Measurements from ENCODE around the gene RREB1. TPM values are rescaled to one million over a fixed set of nuclear protein-coding genes. Genes with fewer than 3 reads are reported as not detected.

RREB1 gene
- total RNA-seq, 2 donors from 2014 or later: 58.4 to 71.0 TPM

DNA sequence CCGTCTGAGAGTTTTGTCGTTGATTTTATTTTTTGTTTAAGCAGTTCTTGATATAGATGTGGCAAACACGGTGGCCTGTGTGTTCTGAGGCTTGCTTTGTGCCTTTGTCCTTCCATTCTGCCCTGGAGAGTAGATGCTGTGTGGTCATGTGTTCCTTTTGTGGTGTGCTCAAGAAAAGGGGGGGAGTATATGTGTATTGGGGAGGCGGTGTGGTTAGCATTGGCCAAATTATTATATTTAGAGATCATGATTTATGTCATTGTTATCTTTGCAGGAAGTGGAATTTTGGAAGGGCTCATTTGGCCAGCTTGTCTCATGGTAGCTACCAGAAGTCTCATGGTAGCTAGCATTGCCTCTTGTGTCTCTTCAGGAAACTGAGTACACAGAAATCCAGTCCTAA lies 16.4 kb downstream of the RREB1 start:
- Histone ChIP-seq H3K4me1 (replicated peaks) (no peaks in the 10 kb centered on the region), H3K4me3 (no peak overlapping the region)
- WGBS: 71% methylated on average over 4 of the region's 4 CpGs

GRCh38 chr6:7124636-7125035 lies 16.9 kb downstream of the RREB1 start:
- intact Hi-C loops (cut with DNase I): no loop called here
- no peak for DNase-seq (ENCODE audit: low spot score)
- WGBS: 56% methylated on average over 2 of the region's 2 CpGs
- no peak overlapping the region for H3K4me3 ChIP-seq
- no peaks in the 10 kb centered on the region for H3K27me3 ChIP-seq (replicated peaks; ENCODE audit: insufficient read depth)
- no peaks in the 10 kb centered on the region for H3K36me3 ChIP-seq
- no peaks in the 10 kb centered on the region for H3K4me1 ChIP-seq (replicated peaks)
- TF ChIP-seq CTCF (IDR thresholded peaks at IDR 0.05) (no peak), POLR2A (IDR thresholded peaks at IDR 0.05) (no peak), POLR2AphosphoS5 (IDR thresholded peaks at IDR 0.05) (no peak)
- H3K9me3 ChIP-seq: no peaks in the 10 kb centered on the region
- H3K27ac ChIP-seq: no peak overlapping the region

More for the DNA sequence above, 16.4 kb downstream of the RREB1 start:
- no peaks in the 10 kb centered on the region for H3K27me3 ChIP-seq (replicated peaks; ENCODE audit: insufficient read depth)
- no peaks in the 10 kb centered on the region for H3K36me3 ChIP-seq
- intact Hi-C loops (cut with DNase I): no loop called here
- DNase-seq (ENCODE audit: low spot score): no peak
- no peaks in the 10 kb centered on the region for H3K9me3 ChIP-seq
- no peak overlapping the region for H3K27ac ChIP-seq
- no peak for TF ChIP-seq POLR2AphosphoS5 (IDR thresholded peaks at IDR 0.05)
- no peak for TF ChIP-seq POLR2A (IDR thresholded peaks at IDR 0.05)
- no peak for TF ChIP-seq CTCF (IDR thresholded peaks at IDR 0.05)

GRCh38 chr6:7125290-7125689 lies 17.5 kb downstream of the RREB1 start:
- DNase-seq (ENCODE audit: low spot score): no peak
- Histone ChIP-seq H3K4me3 (no peak overlapping the region), H3K27ac (no peak overlapping the region), H3K9me3 (no peaks in the 10 kb centered on the region), H3K27me3 (replicated peaks; ENCODE audit: insufficient read depth) (no peaks in the 10 kb centered on the region), H3K36me3 (no peaks in the 10 kb centered on the region), H3K4me1 (replicated peaks) (no peaks in the 10 kb centered on the region)
- intact Hi-C loops (cut with DNase I): no loop called here
- no peak for TF ChIP-seq CTCF (IDR thresholded peaks at IDR 0.05)
- WGBS: 80% methylated on average over 1 of the region's 1 CpG

DNA sequence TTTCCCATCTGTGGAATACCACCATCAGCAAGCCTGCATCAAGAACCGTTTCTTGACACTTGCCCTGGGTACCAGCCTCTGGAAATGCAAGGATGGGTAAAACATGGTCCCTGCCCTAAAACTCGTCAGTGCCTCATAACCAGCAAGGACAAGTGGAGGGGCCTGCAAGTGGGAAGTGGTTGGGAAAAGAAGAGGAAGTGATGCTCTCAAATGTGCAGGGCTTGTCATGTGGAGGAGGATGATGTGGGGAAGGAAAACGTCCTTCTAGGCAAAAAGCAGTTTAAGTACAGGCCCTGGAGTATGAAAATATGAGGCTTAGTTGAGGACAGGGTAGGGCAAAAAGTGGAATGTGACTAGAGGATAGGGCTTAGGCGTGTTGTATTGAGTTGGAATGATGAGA lies 19.0 kb downstream of the RREB1 start:
- H3K9me3 ChIP-seq: no peaks in the 10 kb centered on the region
- no peak for TF ChIP-seq POLR2AphosphoS5 (IDR thresholded peaks at IDR 0.05)
- TF ChIP-seq CTCF (IDR thresholded peaks at IDR 0.05): no peak
- TF ChIP-seq POLR2A (IDR thresholded peaks at IDR 0.05): no peak
- DNase-seq (ENCODE audit: low spot score): no peak
- H3K4me3 ChIP-seq: no peak overlapping the region
- no peak overlapping the region for H3K27ac ChIP-seq
- no peaks in the 10 kb centered on the region for H3K4me1 ChIP-seq (replicated peaks)
- WGBS: 85% methylated on average over 4 of the region's 4 CpGs
- intact Hi-C loops (cut with DNase I): no loop called here
- H3K36me3 ChIP-seq: no peaks in the 10 kb centered on the region
- no peaks in the 10 kb centered on the region for H3K27me3 ChIP-seq (replicated peaks; ENCODE audit: insufficient read depth)

GRCh38 chr6:7127680-7128079 lies 19.9 kb downstream of the RREB1 start:
- WGBS: 75% methylated on average over 5 of the region's 5 CpGs
- TF ChIP-seq POLR2AphosphoS5 (IDR thresholded peaks at IDR 0.05) (no peak), CTCF (IDR thresholded peaks at IDR 0.05) (no peak), POLR2A (IDR thresholded peaks at IDR 0.05) (no peak)
- Histone ChIP-seq H3K9me3 (no peaks in the 10 kb centered on the region), H3K4me1 (replicated peaks) (no peaks in the 10 kb centered on the region), H3K4me3 (no peak overlapping the region), H3K27me3 (replicated peaks; ENCODE audit: insufficient read depth) (no peaks in the 10 kb centered on the region), H3K36me3 (no peaks in the 10 kb centered on the region), H3K27ac (no peak overlapping the region)
- intact Hi-C loops (cut with DNase I): no loop called here
- DNase-seq (ENCODE audit: low spot score): no peak

Data from prostate gland (tissue), 2 donors.